SK-N-SH (cell line): ENCODE data around the gene GALNT17.

Source experiments
- JUND ChIP-seq: IDR thresholded peaks from 2 replicates; pipeline ENCODE4 v1.4.0; 2012
- TAF1 ChIP-seq: IDR thresholded peaks from 2 replicates; pipeline ENCODE4 v1.6.1; 2012; ENCODE audit warnings: low read depth, mild to moderate bottlenecking, low read length, moderate library complexity, borderline replicate concordance
- TF ChIP-seq, protein P1 (sequence below): fragments of 200-600 bp; sonication (generic); IDR thresholded peaks from 2 replicates; pipeline ENCODE4 v1.6.1; 2017; ENCODE audit warnings: antibody characterized with exemption, mild to moderate bottlenecking, moderate library complexity
- TF ChIP-seq, protein P2 (sequence below): IDR thresholded peaks from 2 replicates; pipeline ENCODE4 v1.6.1; 2012; ENCODE audit warnings: mild to moderate bottlenecking, low read depth, low read length, moderate library complexity
- TF ChIP-seq, protein P3 (sequence below): fragments of 150-350 bp; IDR thresholded peaks from 2 replicates; pipeline ENCODE4 v1.6.1; 2017; ENCODE audit warnings: antibody characterized with exemption, low read length, low read depth, borderline replicate concordance

DNA sequence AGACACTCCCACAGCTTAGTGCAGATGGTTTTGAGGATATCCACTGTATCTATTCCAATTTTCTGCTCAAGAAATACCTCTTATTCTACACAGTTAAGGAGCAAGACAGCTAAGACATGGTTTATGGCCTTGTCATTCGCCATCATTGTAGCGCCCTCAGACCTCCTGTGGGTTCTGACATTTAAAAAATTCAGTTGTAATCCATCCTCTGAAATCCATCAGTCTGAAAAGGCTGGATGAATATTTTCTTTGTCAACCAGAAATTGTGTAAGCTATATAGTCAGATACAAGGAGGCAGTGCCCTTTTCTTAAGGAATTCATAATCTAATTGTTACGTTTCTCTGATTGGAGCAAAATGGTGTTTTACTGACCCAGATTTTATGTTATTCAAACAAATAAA, 353.6 kb downstream of the GALNT17 start:
- TF ChIP-seq, protein P1, sequence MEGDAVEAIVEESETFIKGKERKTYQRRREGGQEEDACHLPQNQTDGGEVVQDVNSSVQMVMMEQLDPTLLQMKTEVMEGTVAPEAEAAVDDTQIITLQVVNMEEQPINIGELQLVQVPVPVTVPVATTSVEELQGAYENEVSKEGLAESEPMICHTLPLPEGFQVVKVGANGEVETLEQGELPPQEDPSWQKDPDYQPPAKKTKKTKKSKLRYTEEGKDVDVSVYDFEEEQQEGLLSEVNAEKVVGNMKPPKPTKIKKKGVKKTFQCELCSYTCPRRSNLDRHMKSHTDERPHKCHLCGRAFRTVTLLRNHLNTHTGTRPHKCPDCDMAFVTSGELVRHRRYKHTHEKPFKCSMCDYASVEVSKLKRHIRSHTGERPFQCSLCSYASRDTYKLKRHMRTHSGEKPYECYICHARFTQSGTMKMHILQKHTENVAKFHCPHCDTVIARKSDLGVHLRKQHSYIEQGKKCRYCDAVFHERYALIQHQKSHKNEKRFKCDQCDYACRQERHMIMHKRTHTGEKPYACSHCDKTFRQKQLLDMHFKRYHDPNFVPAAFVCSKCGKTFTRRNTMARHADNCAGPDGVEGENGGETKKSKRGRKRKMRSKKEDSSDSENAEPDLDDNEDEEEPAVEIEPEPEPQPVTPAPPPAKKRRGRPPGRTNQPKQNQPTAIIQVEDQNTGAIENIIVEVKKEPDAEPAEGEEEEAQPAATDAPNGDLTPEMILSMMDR = no peak
- TF ChIP-seq TAF1 (no peak), JUND (no peak)
- TF ChIP-seq, protein P2, sequence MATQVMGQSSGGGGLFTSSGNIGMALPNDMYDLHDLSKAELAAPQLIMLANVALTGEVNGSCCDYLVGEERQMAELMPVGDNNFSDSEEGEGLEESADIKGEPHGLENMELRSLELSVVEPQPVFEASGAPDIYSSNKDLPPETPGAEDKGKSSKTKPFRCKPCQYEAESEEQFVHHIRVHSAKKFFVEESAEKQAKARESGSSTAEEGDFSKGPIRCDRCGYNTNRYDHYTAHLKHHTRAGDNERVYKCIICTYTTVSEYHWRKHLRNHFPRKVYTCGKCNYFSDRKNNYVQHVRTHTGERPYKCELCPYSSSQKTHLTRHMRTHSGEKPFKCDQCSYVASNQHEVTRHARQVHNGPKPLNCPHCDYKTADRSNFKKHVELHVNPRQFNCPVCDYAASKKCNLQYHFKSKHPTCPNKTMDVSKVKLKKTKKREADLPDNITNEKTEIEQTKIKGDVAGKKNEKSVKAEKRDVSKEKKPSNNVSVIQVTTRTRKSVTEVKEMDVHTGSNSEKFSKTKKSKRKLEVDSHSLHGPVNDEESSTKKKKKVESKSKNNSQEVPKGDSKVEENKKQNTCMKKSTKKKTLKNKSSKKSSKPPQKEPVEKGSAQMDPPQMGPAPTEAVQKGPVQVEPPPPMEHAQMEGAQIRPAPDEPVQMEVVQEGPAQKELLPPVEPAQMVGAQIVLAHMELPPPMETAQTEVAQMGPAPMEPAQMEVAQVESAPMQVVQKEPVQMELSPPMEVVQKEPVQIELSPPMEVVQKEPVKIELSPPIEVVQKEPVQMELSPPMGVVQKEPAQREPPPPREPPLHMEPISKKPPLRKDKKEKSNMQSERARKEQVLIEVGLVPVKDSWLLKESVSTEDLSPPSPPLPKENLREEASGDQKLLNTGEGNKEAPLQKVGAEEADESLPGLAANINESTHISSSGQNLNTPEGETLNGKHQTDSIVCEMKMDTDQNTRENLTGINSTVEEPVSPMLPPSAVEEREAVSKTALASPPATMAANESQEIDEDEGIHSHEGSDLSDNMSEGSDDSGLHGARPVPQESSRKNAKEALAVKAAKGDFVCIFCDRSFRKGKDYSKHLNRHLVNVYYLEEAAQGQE = no peak
- TF ChIP-seq, protein P3, sequence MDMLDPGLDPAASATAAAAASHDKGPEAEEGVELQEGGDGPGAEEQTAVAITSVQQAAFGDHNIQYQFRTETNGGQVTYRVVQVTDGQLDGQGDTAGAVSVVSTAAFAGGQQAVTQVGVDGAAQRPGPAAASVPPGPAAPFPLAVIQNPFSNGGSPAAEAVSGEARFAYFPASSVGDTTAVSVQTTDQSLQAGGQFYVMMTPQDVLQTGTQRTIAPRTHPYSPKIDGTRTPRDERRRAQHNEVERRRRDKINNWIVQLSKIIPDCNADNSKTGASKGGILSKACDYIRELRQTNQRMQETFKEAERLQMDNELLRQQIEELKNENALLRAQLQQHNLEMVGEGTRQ = no peak
